NOMO-1 (cell line): ENCODE data around the gene SHISA5.
A peak's percentile ranks its signal among the peaks of the same experiment; 100 is the strongest.
"Not testable (repeated sequence)": the region's sequence is repeated elsewhere in the genome, so short reads cannot be mapped to it uniquely, and the experiment has no call there.

Experiments
- DNase-seq, 2 experiments: peaks; one replicate each; lab custom pipeline; 2025; ENCODE audit not compliant: unreplicated experiment in 2 of 2; lab: John Stamatoyannopoulos, UW

The SHISA5 gene

GRCh38 chr3:48521635-48522034, 17.7 kb upstream of the SHISA5 start:
- no peak for DNase-seq

GRCh38 chr3:48519277-48519643, 15.3 kb upstream of the SHISA5 start:
- DNase-seq = no peak

GRCh38 chr3:48518638-48519276, 14.8 kb upstream of the SHISA5 start:
- no peak for DNase-seq

GRCh38 chr3:48518069-48518468, 14.1 kb upstream of the SHISA5 start:
- no peak for DNase-seq

- DNase-seq = no peak
Observed at GRCh38 chr3:48516571-48516970, 12.6 kb upstream of the SHISA5 start.

- DNase-seq = no peak
Observed at GRCh38 chr3:48514431-48515227, 10.7 kb upstream of the SHISA5 start.

GRCh38 chr3:48511551-48511950, 7.6 kb upstream of the SHISA5 start:
- DNase-seq = no peak

GRCh38 chr3:48507256-48508061, 3.5 kb upstream of the SHISA5 start:
- DNase-seq = peak; percentile 56 to 65

GRCh38 chr3:48505968-48506504, 2.1 kb upstream of the SHISA5 start:
- no peak for DNase-seq

GRCh38 chr3:48505146-48505545, 1.2 kb upstream of the SHISA5 start:
- no peak for DNase-seq

GRCh38 chr3:48503401-48504050, 448 bp downstream of the SHISA5 start:
- DNase-seq = no peak

- no peak for DNase-seq
Observed at GRCh38 chr3:48502728-48503168, 1.2 kb downstream of the SHISA5 start.

GRCh38 chr3:48502121-48502520, 1.9 kb downstream of the SHISA5 start:
- DNase-seq = no peak

- no peak for DNase-seq
Observed at GRCh38 chr3:48501196-48501595, 2.8 kb downstream of the SHISA5 start.

GRCh38 chr3:48500656-48501055, 3.3 kb downstream of the SHISA5 start:
- DNase-seq = no peak

- DNase-seq = no peak
Observed at GRCh38 chr3:48493203-48493501, 10.8 kb downstream of the SHISA5 start.

GRCh38 chr3:48492461-48493202, 11.3 kb downstream of the SHISA5 start:
- DNase-seq = peak; percentile 74 to 96

- no peak for DNase-seq
Observed at GRCh38 chr3:48486952-48487351, 17.0 kb downstream of the SHISA5 start.

- DNase-seq = not testable (repeated sequence)
Observed at GRCh38 chr3:48482822-48483221, 21.2 kb downstream of the SHISA5 start.

GRCh38 chr3:48480891-48481290, 23.1 kb downstream of the SHISA5 start:
- DNase-seq = not testable (repeated sequence)
